Measurements from ENCODE around the gene FHAD1. TPM values are rescaled to one million over a fixed set of nuclear protein-coding genes. Genes with fewer than 3 reads are reported as not detected.

Gene FHAD1
- total and polyA plus RNA-seq, 2 experiments from 2014 or later: 0.24 to 0.74 TPM

DNA sequence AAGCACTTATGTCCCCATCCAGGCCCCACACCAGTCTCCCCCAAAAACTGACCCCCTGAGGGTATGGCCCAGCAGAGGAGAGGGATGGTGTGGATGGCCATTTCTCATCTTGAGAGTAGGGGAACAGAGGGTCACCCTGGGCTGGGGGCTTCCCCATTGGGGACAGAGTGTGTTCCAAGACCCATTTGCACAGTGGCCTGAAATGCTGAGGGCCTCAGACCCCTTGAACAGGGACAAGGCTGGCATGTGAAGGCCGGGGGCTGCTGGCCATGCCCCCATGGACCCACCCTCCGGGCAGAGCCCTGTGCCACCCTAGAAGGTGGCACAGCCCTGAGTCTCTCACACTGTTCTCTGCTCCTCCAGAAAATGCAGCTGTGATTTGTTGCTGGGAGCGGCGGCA, 199.2 kb downstream of the FHAD1 start:
- Histone ChIP-seq H3K4me3 (no peak overlapping the region), H3K36me3 (no peaks in the 10 kb centered on the region), H3K4me1 (ENCODE audit: low read depth) (peaks cover 7% of the 10 kb centered on the region), H3K9me3 (ENCODE audit: low read depth) (no peaks in the 10 kb centered on the region), H3K27me3 (no peaks in the 10 kb centered on the region), H3K27ac (no peak overlapping the region)
- DNase-seq (ENCODE audit: low read depth in 1 of 2, low spot score in 1 of 2): no peak
- TF ChIP-seq, protein P1, sequence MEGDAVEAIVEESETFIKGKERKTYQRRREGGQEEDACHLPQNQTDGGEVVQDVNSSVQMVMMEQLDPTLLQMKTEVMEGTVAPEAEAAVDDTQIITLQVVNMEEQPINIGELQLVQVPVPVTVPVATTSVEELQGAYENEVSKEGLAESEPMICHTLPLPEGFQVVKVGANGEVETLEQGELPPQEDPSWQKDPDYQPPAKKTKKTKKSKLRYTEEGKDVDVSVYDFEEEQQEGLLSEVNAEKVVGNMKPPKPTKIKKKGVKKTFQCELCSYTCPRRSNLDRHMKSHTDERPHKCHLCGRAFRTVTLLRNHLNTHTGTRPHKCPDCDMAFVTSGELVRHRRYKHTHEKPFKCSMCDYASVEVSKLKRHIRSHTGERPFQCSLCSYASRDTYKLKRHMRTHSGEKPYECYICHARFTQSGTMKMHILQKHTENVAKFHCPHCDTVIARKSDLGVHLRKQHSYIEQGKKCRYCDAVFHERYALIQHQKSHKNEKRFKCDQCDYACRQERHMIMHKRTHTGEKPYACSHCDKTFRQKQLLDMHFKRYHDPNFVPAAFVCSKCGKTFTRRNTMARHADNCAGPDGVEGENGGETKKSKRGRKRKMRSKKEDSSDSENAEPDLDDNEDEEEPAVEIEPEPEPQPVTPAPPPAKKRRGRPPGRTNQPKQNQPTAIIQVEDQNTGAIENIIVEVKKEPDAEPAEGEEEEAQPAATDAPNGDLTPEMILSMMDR (IDR thresholded peaks at IDR 0.05; ENCODE audit: low read depth, low read length): no peak

Other genes starting within 250 kb of the FHAD1 start
- gene TMEM51, start 93.5 kb upstream of the FHAD1 start, total RNA-seq: 32.7 and 40.9 TPM in 2 replicates
- 21.3 and 23.8 TPM in 2 replicates for gene TMEM51, start 93.5 kb upstream of the FHAD1 start, polyA plus RNA-seq
- 37.9 and 58.2 TPM in 2 replicates for gene EFHD2, start 162.7 kb downstream of the FHAD1 start, total RNA-seq
- 43.9 and 60.7 TPM in 2 replicates for gene EFHD2, start 162.7 kb downstream of the FHAD1 start, polyA plus RNA-seq
- 0.95 TPM in 1 of 2 replicates, not detected in the other for gene CTRC, start 191.2 kb downstream of the FHAD1 start, total RNA-seq
- 0.35 and 0.42 TPM in 2 replicates for gene CTRC, start 191.2 kb downstream of the FHAD1 start, polyA plus RNA-seq
- not detected in 2 replicates for gene CELA2A, start 209.5 kb downstream of the FHAD1 start, total RNA-seq
- gene CELA2A, start 209.5 kb downstream of the FHAD1 start, polyA plus RNA-seq: 0.38 TPM in 1 of 2 replicates, not detected in the other
- not detected in 2 replicates for gene CELA2B, start 228.9 kb downstream of the FHAD1 start, total RNA-seq
- 0.26 TPM in 1 of 2 replicates, not detected in the other for gene CELA2B, start 228.9 kb downstream of the FHAD1 start, polyA plus RNA-seq

All from cardiac muscle cell (in vitro differentiated cells and primary cell).